ENCODE results near the gene SPRTN.

The SPRTN gene

GRCh38 chr1:231382426-231382825 is 44.3 kb downstream of the SPRTN start:
- no peak for DNase-seq

DNA sequence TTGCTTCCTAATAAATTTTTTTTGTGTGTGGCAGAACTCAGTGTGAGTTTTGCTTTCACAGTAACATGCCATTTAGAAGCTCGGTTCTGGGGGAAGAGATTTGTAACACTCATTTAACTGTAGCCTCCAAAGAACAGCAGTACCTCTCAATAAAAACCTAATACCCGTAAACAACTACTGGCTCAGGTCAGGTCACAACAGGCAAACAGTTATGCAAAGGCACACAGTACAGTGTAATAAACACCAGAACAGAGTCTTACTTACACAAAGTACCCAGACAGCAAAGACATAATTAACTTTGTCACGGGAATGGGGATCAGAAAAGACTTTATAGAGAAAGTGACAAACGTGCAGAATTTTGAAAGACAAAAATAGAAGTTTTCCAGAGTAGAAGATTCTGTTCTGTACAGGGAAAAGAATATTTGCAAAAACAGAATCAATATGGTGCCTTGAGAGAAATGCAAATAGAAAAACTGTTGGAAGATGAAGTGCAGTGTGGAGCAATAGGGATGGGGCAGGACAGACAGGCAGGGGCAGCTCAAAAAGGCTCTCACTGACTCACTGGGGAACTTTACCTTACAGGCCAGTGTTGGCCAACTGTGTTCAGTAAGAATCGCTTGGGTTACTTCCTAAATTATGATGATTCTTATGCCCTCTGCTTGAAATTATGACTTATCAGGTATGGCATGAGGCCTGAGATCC is 45.2 kb downstream of the SPRTN start:
- no peak for DNase-seq

DNA sequence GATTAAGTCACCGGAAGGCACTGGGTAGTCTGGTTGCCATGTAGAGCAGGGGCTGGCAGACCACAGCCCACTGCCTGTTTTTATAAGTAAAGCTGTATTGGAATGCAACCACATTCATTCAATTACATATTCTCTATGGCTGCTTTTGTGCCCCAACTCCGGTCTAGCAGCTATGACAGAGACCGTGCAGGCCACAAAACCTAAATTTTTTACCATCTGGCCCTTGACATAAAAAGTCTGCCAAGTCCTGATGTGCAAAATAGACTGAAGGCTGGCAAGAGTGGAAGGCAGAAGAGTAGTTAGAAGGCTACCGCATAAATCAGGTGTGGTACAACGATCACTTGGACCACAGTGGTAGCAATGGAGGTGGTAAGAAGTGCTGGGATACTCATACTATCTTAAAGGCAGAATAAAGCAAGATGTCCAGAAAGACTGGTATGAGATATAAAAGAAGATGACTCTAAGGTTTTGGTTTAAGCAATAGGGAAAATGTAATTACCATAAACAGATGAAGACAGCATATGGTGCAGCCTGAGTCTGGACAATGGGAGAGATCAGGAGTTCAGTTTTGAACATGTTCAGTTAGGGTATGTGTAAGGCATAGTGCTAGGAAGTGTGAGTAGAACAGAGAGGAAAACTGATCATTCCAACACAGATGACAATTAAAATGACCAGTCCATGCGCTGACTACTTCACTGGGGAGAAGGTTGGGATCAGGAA is 46.8 kb downstream of the SPRTN start:
- DNase-seq: no peak

- no peak for DNase-seq
Measured at GRCh38 chr1:231385416-231385748, 47.3 kb downstream of the SPRTN start.

DNA sequence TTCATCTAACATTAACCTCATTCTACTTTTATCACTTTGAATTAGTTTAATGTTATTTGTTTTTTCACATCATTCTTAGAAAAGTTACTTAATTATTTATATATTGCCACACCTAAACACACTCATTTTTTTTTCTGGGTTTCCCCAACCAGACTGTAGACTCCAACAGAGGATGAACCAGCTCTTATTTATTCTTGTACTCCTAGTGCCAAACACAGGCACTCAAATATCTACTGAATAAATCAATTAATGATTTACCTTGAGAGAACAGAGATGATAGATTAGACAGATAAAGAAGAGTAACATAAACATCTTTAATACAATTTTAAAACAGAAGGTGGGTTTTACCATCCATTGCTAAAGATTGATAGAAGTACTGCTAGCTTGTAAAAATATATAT is 48.4 kb downstream of the SPRTN start:
- DNase-seq: no peak

- DNase-seq: peak; percentile 17
Measured at GRCh38 chr1:231387770-231388669, 49.9 kb downstream of the SPRTN start.

DNA sequence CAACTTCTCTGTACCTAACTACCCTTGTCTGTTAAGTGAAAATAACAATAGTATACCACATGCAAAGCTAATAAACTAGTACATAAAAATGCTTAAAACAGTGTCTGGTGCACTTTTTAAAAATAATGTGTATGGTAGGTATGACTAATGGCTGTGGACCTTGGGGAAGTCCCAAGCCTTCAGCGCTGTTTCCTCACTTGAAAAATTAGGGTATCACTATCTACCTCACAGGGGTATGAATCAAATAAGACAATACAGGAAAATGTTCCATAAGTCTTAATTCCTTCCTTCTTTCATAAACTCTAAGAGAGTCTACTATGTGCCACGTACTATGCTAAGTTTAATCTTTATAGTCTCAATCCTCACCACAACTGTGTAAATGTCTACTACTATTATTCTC is 52.0 kb downstream of the SPRTN start:
- peak; percentile 58 for DNase-seq

DNA sequence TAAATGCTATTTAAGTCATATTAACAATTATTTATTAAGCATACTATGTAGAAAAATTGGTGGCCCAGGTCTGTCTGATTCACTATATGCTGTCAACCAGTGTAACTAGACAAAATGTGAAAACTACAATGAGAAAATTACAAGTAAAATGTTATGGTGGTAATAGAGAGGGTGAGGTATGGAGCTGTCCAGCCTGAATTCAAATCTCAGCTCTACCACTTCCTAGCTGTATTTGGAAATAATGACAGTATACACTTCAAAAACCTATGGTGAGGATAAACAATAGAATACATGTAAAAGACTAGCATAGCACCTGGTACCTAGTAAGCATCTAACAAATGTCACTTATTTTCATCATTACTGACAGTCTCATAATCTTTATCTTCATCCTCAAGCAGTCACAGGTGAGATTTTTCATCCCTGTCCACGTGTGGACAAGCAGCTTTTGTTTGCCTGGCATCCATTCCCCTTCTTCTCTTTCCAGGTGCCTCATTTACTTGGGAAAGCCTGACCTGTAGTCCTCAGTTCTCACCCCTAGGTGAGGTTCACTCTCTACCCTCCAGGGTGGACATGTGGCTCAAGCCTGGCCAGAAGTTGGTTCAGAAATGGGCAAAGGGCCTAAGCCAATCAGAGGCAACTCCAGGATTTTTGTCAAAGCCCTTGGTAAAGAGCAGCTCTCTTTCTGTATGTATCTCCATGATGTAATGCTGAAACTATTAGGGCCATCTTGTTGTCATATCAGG is 54.5 kb downstream of the SPRTN start:
- peak; percentile 34 for DNase-seq

DNA sequence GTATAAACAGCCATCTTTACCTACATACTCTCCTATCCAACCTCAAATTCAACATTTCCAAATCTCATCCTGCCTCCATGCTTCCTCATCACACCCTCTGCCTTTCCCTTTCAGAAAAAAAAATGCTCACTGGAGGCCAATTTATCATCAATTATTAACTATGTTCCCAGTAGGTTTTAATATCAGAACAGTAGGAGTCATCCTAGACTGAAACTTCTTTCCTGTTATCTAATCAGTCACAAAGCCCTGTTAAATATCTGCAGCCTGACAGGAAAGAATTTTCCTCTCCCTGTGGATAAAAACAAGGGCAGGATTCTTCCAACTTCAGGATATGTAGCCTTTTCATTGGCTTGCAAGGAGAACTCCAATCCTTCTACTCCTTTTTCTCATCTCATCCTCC is 55.6 kb downstream of the SPRTN start:
- DNase-seq: no peak

- peak; percentile 95 for DNase-seq
Measured at GRCh38 chr1:231395076-231395997, 57.2 kb downstream of the SPRTN start.

- no peak for DNase-seq
Measured at GRCh38 chr1:231395998-231396390, 57.9 kb downstream of the SPRTN start.

GRCh38 chr1:231396643-231397042 is 58.5 kb downstream of the SPRTN start:
- DNase-seq: no peak

DNA sequence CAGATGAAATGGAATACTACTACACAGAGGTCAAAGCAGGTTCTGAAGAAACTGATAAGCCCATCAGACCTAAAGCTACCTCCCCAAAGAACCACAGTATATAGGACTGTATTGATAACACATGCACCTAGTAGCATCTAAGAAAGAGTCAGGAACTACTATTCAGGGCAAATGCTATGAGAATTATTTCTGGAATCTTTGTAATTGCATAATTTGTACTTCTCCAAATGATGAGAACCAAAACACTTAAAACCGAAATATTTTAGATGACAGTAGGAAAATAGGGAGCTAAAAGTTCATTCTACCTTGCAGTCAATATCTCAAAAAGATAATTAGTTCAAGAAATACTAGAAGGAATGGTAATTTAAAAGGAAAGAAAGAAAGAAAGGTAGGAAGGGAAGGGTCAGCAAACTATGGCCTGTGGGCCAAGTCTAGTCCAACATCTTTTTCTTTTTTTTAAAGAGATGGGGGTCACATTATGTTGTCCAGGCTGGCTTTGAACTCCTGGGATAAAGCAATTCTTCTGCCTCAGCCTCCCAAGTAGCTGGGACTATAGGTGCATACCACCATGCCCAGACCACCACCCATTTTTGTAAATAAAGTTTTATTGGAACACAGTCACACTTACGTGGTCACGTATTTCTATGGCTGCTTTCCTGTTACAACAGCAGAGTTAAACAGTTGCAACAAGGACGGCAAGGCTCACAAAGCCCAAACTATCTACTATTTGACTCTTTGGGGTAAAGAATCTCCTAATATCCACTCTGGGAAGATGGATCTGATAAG is 60.0 kb downstream of the SPRTN start:
- DNase-seq: no peak

DNA sequence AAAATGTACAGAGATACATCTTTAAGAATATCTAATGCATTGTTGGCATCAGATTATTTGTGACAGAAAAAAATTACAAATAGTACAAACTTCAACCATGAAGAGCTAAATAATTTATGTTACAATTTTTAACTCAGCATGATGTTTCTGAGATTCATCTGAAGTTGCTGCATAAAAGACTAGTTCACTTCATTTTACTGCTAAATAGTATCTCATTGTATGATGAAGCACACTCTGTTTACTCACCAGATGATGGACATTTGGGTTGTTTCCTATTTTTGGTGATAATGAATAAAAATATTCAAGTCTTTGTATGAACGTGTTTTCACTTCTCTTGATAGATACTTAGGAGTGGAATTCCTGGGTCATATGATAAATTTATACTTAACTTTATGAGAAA is 63.4 kb downstream of the SPRTN start:
- no peak for DNase-seq

- DNase-seq: no peak
Measured at GRCh38 chr1:231404318-231404717, 66.2 kb downstream of the SPRTN start.

Measured in fibroblast of skin of back (primary cell).